Mesothelial cell of epicardium (in vitro differentiated cells): ENCODE measurements around the gene GMPR. TPM values are rescaled to one million over a fixed set of nuclear protein-coding genes. Genes with fewer than 3 reads are reported as not detected.

Source experiments
- DNase-seq, 2 experiments: peaks; one replicate each; pipeline ENCODE4 v3.0.0; 2021; ENCODE audit warnings: low spot score in 2 of 2; ENCODE audit not compliant: unreplicated experiment in 2 of 2
- H3K27ac Mint-ChIP-seq: 2 replicates; pipeline ENCODE4 v1.8.0; 2021; ENCODE audit warnings: mixed read lengths
- H3K27me3 Mint-ChIP-seq: 2 replicates; pipeline ENCODE4 v1.8.0; 2021; ENCODE audit warnings: low read depth, mixed read lengths
- H3K36me3 Mint-ChIP-seq: 2 replicates; pipeline ENCODE4 v1.8.0; 2021; ENCODE audit warnings: mixed read lengths
- H3K4me1 Mint-ChIP-seq: 2 replicates; pipeline ENCODE4 v1.8.0; 2021; ENCODE audit warnings: mixed read lengths
- H3K4me3 Mint-ChIP-seq: 2 replicates; pipeline ENCODE4 v1.8.0; 2021; ENCODE audit warnings: mild to moderate bottlenecking, moderate library complexity, mixed read lengths
- H3K9me3 Mint-ChIP-seq: 2 replicates; pipeline ENCODE4 v1.8.0; 2021; ENCODE audit warnings: mixed read lengths
- CTCF ChIP-seq: fragments of 200-600 bp; sonication (generic); IDR thresholded peaks from one replicate; pipeline ENCODE4 v1.5.0; 2021; ENCODE audit warnings: antibody characterized with exemption; ENCODE audit not compliant: unreplicated experiment
- total RNA-seq: library from RNA; stranded (reverse); gene quantifications from 3 replicates; pipeline ENCODE4 v1.2.1, GENCODE V29; 2021

Gene GMPR
- total RNA-seq, 1 donor from 2014 or later, result 4.0 TPM

GRCh38 chr6:16327777-16328325 is 89.5 kb downstream of the GMPR start:
- no peak overlapping the region for H3K4me3 Mint-ChIP-seq
- H3K36me3 Mint-ChIP-seq, result peaks cover 29% of the 10 kb centered on the region
- TF ChIP-seq CTCF, result no peak
- H3K27me3 Mint-ChIP-seq, result no peaks in the 10 kb centered on the region
- no peak for DNase-seq
- H3K4me1 Mint-ChIP-seq, result peaks cover 2% of the 10 kb centered on the region
- no peaks in the 10 kb centered on the region for H3K9me3 Mint-ChIP-seq
- H3K27ac Mint-ChIP-seq, result no peak overlapping the region

GRCh38 chr6:16329233-16329632 is 90.8 kb downstream of the GMPR start:
- H3K4me1 Mint-ChIP-seq, result no peaks in the 10 kb centered on the region
- no peak for DNase-seq
- H3K4me3 Mint-ChIP-seq, result no peak overlapping the region
- no peaks in the 10 kb centered on the region for H3K9me3 Mint-ChIP-seq
- TF ChIP-seq CTCF, result no peak
- no peaks in the 10 kb centered on the region for H3K27me3 Mint-ChIP-seq
- H3K27ac Mint-ChIP-seq, result no peak overlapping the region
- peaks cover 29% of the 10 kb centered on the region for H3K36me3 Mint-ChIP-seq

GRCh38 chr6:16331384-16332174 is 93.2 kb downstream of the GMPR start:
- no peaks in the 10 kb centered on the region for H3K27me3 Mint-ChIP-seq
- no peaks in the 10 kb centered on the region for H3K4me1 Mint-ChIP-seq
- no peaks in the 10 kb centered on the region for H3K9me3 Mint-ChIP-seq
- TF ChIP-seq CTCF, result peak; percentile 89
- DNase-seq, result peak; percentile 49 to 63
- H3K4me3 Mint-ChIP-seq, result no peak overlapping the region
- peaks cover 12% of the 10 kb centered on the region for H3K36me3 Mint-ChIP-seq
- H3K27ac Mint-ChIP-seq, result no peak overlapping the region

- H3K4me3 Mint-ChIP-seq, result no peak overlapping the region
- peak; percentile 62 to 88 for DNase-seq
- H3K4me1 Mint-ChIP-seq, result no peaks in the 10 kb centered on the region
These were observed 93.8 kb downstream of the GMPR start for GRCh38 chr6:16332175-16332542.

GRCh38 chr6:16333580-16333979 is 95.2 kb downstream of the GMPR start:
- no peak for DNase-seq
- Mint-ChIP-seq H3K36me3 (no peaks in the 10 kb centered on the region), H3K9me3 (no peaks in the 10 kb centered on the region), H3K4me1 (peaks cover 5% of the 10 kb centered on the region), H3K27me3 (no peaks in the 10 kb centered on the region), H3K27ac (no peak overlapping the region), H3K4me3 (no peak overlapping the region)
- TF ChIP-seq CTCF, result no peak

More at GRCh38 chr6:16332175-16332542, 93.8 kb downstream of the GMPR start:
- Mint-ChIP-seq H3K9me3 (no peaks in the 10 kb centered on the region), H3K36me3 (peaks cover 9% of the 10 kb centered on the region), H3K27ac (no peak overlapping the region), H3K27me3 (no peaks in the 10 kb centered on the region)
- TF ChIP-seq CTCF, result peak; percentile 89
